GF-D8 (cell line): ENCODE results near the gene CHRM1.
"Not testable (repeated sequence)": the region's sequence is repeated elsewhere in the genome, so short reads cannot be mapped to it uniquely, and the experiment has no call there.

Source experiments
- DNase-seq: peaks from one replicate; lab custom pipeline; 2025; lab: John Stamatoyannopoulos, UW

Gene CHRM1

GRCh38 chr11:62921201-62921572 lies at the start of gene CHRM1:
Gene CHRM1, minus strand, starts transcription at chr11:62921363. Its CDS starts 10,263 bp downstream, at chr11:62911100.
- DNase-seq: no peak

DNA sequence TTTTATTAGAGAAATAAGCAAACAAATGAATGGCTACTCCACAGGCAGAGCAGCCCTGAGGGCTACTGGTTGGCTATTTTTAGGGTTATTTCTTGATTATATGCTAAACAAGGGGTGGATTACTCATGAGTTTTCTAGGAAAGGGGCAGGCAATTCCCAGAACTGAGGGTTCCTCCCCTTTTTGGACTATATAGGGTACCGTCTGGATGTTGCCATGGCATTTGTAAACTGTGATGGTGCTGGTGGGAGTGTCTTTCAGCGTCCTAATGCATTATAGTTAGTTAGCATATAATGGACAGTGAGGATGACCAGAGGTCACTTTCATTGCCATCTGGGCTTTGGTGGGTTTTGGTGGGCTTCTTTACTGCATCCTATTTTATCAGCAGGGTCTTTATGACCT lies 44.4 kb upstream of the CHRM1 start:
- DNase-seq: no peak

- DNase-seq: no peak
Measured at GRCh38 chr11:62962391-62962790, 41.2 kb upstream of the CHRM1 start.

- DNase-seq: no peak
Measured at GRCh38 chr11:62961017-62961570, 39.9 kb upstream of the CHRM1 start.

- DNase-seq: no peak
Measured at GRCh38 chr11:62959422-62959980, 38.3 kb upstream of the CHRM1 start.

DNA sequence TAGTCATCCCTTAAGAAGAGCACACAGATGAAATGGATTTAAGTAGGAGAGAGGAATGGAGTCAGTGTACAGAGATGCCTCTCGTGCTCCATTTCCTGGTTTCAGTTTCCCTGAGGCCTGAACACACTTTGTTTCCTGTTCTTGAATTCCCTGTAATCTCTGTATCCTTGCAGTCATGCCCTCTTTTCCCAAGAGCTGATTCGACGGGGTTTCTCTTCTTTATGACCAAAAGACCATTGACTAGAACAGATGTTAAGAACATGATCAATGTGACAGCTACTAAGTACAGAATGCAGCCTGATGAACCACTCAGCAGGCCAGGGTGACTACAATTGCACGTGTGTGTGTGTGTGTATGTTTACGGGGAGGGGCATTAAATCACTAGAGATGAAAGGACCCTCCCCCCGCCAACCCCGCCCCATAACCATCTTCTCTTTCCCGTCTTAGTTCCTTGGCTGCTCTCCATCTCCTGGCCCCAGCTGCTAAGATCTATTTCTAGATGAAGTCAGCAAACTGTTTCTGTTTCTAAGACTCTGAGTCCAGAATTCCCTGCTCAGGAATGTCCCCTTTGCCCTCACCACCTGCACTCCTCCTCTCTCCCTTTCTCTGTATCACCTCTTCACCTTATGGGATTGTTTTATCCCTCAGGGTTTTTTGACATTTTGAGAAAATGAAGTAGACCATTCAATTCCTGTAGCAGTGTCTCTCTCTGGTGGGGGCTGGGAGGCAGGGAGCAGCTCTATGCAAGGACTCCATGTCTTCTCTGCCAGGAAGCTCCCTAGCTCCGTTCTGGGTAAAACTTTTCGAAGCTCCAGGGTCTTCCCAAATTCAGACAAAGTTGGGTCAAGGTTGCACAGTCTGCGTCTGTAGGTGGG lies 37.6 kb upstream of the CHRM1 start:
- no peak for DNase-seq

DNA sequence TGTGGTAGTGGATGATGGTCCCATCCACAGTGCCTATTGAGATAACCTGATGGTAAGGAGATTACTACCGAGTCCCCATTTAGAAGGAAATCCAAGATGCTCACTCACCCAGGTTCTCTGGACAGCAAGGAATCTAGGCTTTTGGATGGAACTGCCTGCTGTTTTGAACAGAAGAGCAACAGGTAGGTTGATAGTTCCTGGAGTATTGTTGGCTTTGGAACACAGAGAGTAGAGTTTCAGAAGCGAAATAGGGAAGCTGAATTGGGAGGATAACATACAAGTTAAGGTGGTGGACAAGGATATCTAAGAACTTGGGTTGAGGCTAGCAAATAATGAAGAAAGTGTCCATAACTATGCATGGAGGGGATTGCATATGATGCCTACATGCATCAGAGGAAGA lies 36.0 kb upstream of the CHRM1 start:
- no peak for DNase-seq

GRCh38 chr11:62954478-62954877 lies 33.3 kb upstream of the CHRM1 start:
- no peak for DNase-seq

DNA sequence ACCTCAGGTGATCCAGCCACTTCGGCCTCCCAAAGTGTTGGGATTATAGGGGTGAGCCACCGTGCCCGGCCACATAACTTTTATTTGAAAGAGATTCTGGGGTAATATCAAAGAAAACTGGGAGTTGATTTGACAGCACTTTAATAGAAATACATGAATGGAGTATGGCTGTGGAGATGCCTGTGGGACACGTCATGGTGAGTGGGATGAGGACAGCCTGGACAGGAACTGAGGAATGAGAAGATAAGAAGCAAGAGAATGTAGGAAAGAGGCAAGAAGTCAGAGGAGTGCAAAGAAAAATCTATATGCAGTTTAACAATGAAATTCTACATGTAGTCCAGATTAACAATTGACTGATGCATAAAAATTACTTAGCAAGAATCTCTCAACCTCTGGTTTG lies 32.6 kb upstream of the CHRM1 start:
- no peak for DNase-seq

- DNase-seq: no peak
Measured at GRCh38 chr11:62948765-62949320, 27.7 kb upstream of the CHRM1 start.

DNA sequence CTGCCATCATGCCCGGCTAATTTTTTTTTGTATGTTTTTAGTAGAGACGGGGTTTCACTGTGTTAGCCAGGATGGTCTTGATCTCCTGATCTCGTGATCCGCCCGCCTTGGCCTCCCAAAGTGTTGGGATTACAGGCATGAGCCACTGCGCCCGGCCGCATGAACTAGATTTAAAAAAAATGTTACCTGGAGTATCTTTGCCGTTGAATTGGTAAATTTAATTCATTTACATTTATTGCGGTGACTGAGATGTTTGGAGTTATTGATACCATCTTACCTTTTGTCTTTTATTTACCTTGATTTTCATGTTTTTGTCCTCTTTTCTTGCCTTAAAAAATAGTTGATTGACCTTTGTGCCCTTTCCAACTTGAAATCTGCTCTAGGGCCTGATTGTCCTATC lies 24.4 kb upstream of the CHRM1 start:
- not testable (repeated sequence) for DNase-seq

DNA sequence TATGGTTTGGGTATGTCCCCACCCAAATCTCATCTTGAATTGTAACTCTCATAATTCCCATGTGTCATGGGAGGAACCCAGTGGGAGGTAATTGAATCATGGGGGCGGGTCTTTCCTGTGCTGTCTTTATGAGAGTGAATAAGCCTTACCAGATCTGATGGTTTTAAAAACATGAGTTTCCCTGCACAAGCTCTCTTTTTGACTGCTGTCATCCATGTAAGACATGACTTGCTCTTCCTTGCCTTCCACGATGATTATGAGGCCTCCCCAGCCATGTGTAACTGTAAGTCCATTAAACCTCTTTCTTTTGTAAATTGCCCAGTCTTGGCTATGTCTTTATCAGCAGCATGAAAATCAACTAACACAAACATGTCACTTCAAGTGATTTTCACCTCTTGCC lies 16.4 kb upstream of the CHRM1 start:
- not testable (repeated sequence) for DNase-seq

GRCh38 chr11:62934496-62934785 lies 13.3 kb upstream of the CHRM1 start:
- DNase-seq: no peak

- DNase-seq: no peak
Measured at GRCh38 chr11:62933750-62934495, 12.8 kb upstream of the CHRM1 start.

- no peak for DNase-seq
Measured at GRCh38 chr11:62933285-62933684, 12.1 kb upstream of the CHRM1 start.

DNA sequence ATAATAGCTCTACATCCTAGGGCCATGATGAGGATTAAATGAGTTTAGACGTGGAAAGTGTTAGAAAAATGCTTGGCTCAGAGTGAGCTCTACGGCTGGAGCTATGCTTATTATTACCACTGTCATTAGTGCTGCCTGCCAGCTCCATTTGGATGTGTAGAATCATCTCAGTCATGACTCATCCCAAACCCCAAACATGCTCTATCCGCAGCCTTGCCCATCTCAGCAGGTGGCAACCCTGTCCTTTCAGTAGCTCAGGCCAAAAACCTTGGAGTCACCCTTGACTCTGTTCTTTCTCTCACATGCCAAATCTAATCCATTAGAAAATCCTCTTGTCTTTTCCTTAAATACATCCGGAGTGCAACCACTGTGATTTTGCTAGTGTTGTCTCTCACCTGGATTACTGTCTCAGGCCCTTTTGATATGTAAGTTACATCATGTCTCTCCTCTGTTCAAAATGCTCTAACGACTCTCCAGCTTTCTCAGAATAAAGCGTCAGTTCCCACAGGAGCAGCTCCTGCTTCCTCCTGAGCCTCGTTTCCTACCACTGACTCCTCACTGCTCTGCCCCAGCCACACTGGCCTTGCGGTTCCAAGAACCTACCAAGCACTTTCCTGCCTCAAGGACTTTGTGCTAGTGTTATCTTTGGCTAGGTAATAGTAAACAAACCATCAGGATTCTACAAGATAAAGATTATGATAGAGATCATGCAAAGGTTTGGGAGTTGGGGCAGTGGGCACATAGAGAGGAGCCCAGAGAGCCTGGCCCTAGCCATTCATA lies 10.5 kb upstream of the CHRM1 start:
- no peak for DNase-seq

DNA sequence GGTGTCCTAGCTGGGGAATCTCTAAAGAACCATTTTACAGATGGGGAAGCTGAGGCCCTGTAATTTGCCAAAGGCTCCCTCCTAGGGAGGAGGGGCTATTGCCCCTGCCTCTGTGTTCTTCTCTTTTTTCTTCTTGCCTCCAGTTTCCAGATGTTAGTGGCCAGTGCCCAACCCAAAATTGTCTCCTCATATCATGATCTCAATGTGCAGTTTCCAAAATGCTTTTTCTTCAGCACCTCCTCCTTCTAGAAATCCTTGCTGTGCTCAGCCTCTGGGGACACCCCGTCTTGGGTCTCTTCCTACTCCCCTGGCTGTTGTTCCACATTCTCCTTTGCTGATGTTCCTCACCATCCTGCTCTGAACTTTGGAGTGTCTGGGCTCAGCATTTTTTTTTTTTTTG lies 9.5 kb upstream of the CHRM1 start:
- no peak for DNase-seq

GRCh38 chr11:62930157-62930556 lies 9.0 kb upstream of the CHRM1 start:
- DNase-seq: no peak

GRCh38 chr11:62928011-62928410 lies 6.8 kb upstream of the CHRM1 start:
- no peak for DNase-seq

DNA sequence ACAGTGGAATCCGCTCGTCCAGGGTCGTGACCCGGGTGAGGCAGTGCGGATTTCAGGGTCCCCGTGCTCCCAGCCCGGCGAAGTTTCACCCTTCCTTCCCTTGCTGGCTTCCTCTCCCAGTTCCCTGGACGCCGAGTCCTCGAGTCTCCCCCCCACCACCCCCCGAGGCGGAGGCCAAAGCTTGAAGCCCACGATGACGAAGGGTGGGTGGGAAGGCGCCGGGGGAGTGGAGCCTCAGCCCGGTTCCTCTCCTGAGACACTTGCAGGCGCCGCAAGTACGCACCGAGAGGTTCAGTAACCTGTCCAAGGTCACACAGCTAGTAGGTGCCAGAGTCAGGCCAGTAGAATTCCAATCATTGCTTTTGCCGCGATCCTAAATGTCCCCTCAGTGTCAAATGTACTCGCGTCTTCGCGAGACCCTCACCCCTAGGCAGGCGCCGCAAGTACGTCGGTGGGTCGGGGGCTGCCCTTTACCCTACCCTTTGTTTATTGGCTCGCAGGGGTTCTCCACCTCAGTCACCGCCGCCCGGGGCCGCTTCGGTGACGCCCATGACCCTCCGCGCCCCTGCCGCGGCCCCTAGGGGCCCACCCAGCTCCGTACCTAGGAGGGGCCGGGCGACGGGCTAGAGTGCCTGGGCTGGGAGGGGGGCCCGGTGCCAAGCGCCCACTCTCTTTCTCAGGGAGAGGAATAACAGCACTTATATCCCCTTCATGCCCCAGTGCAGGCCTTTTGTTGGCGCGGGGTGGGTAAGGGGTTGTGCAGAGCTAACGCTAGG lies 5.7 kb upstream of the CHRM1 start:
- no peak for DNase-seq
